Measurements from ENCODE around the gene VIT. TPM values are rescaled to one million over a fixed set of nuclear protein-coding genes. Genes with fewer than 3 reads are reported as not detected.

VIT gene
- total RNA-seq, 1 donor from 2014 or later, result not detected

DNA sequence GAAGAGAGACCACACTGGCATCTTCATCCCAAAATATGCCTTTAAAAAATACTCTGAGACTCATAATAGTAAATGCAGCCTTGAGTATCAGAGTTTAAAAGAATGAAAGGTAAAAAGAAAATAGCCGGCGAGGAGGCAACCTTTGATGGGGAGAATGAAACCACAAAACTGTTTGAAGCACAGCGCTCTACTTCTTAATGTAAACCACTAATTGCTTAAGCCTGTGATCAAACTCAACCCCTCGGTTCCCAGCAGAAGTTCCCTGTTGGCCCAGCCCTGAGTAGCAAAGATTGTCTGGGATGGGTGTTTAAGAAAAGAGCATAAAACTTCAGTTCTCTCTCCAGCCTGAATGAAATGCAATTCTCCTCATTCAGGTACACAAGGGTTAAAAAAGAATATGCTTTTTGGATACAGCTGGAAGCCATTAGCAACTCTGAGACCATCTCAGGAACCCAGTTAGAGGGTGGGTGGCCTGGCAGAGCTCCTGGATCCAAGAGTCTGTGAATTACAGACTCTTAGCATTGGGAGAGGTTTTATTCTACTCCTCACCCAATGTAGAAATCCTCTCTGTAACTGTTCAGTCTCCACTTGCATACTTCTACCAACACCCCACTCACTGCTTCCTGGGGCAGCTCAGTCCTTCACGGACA is 44.8 kb downstream of the VIT start:
- no peak for DNase-seq
- Mint-ChIP-seq H3K4me1 (ENCODE audit: low read depth, unreplicated experiment) (no peaks in the 10 kb centered on the region), H3K27me3 (ENCODE audit: unreplicated experiment) (no peaks in the 10 kb centered on the region), H3K4me3 (ENCODE audit: unreplicated experiment) (no peak overlapping the region), H3K27ac (ENCODE audit: unreplicated experiment) (no peak overlapping the region), H3K36me3 (ENCODE audit: unreplicated experiment) (no peaks in the 10 kb centered on the region), H3K9me3 (ENCODE audit: unreplicated experiment) (no peaks in the 10 kb centered on the region)
- TF ChIP-seq, protein P1, sequence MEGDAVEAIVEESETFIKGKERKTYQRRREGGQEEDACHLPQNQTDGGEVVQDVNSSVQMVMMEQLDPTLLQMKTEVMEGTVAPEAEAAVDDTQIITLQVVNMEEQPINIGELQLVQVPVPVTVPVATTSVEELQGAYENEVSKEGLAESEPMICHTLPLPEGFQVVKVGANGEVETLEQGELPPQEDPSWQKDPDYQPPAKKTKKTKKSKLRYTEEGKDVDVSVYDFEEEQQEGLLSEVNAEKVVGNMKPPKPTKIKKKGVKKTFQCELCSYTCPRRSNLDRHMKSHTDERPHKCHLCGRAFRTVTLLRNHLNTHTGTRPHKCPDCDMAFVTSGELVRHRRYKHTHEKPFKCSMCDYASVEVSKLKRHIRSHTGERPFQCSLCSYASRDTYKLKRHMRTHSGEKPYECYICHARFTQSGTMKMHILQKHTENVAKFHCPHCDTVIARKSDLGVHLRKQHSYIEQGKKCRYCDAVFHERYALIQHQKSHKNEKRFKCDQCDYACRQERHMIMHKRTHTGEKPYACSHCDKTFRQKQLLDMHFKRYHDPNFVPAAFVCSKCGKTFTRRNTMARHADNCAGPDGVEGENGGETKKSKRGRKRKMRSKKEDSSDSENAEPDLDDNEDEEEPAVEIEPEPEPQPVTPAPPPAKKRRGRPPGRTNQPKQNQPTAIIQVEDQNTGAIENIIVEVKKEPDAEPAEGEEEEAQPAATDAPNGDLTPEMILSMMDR (IDR thresholded peaks at IDR 0.05; ENCODE audit: partially characterized antibody, unreplicated experiment), result no peak

DNA sequence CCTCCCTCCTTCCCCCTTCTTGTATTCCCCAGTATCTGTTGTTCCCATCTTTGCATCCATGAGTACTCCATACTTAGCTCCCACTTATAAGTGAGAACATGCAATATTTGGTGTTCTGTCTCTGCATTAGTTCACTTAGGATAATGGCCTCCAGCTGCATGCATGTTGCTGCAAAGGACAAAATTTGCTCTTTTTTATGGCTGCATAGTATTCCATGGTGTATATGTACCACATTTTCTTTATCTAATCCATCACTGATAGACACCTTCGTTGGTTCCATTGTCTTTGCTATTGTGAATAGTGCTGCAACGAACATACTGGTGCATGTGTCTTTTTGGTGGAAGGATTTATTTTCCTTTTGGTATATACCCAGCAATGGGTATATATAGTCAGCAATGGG is 47.4 kb downstream of the VIT start:
- Mint-ChIP-seq H3K36me3 (ENCODE audit: unreplicated experiment) (no peaks in the 10 kb centered on the region), H3K27me3 (ENCODE audit: unreplicated experiment) (no peaks in the 10 kb centered on the region), H3K4me3 (ENCODE audit: unreplicated experiment) (no peak overlapping the region), H3K9me3 (ENCODE audit: unreplicated experiment) (no peaks in the 10 kb centered on the region), H3K27ac (ENCODE audit: unreplicated experiment) (no peak overlapping the region), H3K4me1 (ENCODE audit: low read depth, unreplicated experiment) (no peaks in the 10 kb centered on the region)
- no peak for DNase-seq
- TF ChIP-seq, protein P1 (IDR thresholded peaks at IDR 0.05; ENCODE audit: partially characterized antibody, unreplicated experiment), result no peak

DNA sequence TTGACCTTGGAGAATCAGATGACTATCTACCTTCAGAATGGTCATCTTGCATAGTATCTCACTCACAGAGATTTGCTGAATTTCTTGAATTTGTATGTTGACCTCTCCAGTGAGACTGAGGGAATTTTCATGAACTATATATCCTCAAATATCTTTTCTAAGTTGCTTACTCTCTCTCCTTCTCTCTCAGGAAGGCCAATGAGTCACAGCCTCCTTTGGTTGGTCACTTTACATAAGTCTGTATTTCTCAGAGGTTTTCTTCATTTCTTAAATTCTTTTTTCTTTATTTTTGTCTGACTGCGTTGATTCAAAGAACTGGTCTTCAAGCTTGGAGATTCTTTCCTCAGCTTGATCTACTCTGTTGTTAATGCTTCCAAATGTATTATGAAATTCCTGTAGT is 51.7 kb downstream of the VIT start:
- no peak overlapping the region for H3K4me3 Mint-ChIP-seq (ENCODE audit: unreplicated experiment)
- H3K27ac Mint-ChIP-seq (ENCODE audit: unreplicated experiment), result no peak overlapping the region
- TF ChIP-seq, protein P1 (IDR thresholded peaks at IDR 0.05; ENCODE audit: partially characterized antibody, unreplicated experiment), result no peak
- H3K27me3 Mint-ChIP-seq (ENCODE audit: unreplicated experiment), result no peaks in the 10 kb centered on the region
- no peaks in the 10 kb centered on the region for H3K9me3 Mint-ChIP-seq (ENCODE audit: unreplicated experiment)
- no peak for DNase-seq
- no peaks in the 10 kb centered on the region for H3K4me1 Mint-ChIP-seq (ENCODE audit: low read depth, unreplicated experiment)
- no peaks in the 10 kb centered on the region for H3K36me3 Mint-ChIP-seq (ENCODE audit: unreplicated experiment)

DNA sequence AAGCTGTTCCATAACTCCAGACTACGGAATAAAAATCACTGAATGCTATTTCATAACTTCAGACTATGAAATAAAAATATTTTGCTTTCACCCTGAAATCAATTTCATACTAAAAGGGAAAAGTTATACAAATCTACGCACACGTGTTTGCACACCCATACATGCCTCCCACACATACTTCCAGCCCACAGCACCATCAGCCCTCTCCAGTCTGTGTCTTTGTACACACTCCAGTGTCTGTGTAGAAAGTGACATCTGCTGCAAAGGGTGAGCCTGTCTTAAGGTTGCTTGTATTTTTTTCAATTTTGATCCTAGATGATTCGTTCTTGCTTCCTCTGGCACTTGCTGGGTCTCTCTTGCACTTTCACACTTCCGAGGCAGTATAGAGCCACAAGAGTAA is 53.6 kb downstream of the VIT start:
- Mint-ChIP-seq H3K36me3 (ENCODE audit: unreplicated experiment) (peaks cover 3% of the 10 kb centered on the region), H3K4me1 (ENCODE audit: low read depth, unreplicated experiment) (no peaks in the 10 kb centered on the region), H3K9me3 (ENCODE audit: unreplicated experiment) (peaks cover 3% of the 10 kb centered on the region), H3K27me3 (ENCODE audit: unreplicated experiment) (peaks cover 4% of the 10 kb centered on the region), H3K4me3 (ENCODE audit: unreplicated experiment) (no peak overlapping the region), H3K27ac (ENCODE audit: unreplicated experiment) (no peak overlapping the region)
- TF ChIP-seq, protein P1 (IDR thresholded peaks at IDR 0.05; ENCODE audit: partially characterized antibody, unreplicated experiment), result no peak
- no peak for DNase-seq

DNA sequence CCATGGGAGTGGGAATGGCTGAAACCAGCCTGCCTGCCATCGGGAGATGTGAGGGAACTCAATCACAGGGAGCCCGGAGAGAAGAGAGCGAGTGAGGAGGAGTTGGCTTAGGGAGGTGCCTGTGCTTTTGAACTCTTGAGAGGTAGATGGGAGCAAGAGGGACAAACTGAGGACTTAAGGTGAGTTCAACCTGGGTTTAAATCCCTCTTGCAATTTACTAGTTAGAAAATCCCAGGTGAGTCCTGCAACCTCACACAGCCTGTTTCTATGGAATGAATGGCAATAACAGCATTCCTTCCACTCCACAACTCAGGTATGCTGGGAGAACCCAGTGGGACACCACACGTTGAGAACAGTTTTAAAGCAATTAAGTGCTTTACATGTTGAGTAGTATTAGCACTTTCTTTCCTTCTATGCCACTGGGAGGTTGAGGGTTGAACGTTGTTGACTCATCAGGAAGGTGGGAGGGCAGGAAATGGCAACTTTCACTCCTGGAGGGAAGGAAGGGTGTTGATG is 57.3 kb downstream of the VIT start:
- Mint-ChIP-seq H3K4me1 (ENCODE audit: low read depth, unreplicated experiment) (no peaks in the 10 kb centered on the region), H3K9me3 (ENCODE audit: unreplicated experiment) (peaks cover 3% of the 10 kb centered on the region), H3K4me3 (ENCODE audit: unreplicated experiment) (no peak overlapping the region), H3K36me3 (ENCODE audit: unreplicated experiment) (peaks cover 3% of the 10 kb centered on the region), H3K27ac (ENCODE audit: unreplicated experiment) (no peak overlapping the region), H3K27me3 (ENCODE audit: unreplicated experiment) (peaks cover 4% of the 10 kb centered on the region)
- TF ChIP-seq, protein P1 (IDR thresholded peaks at IDR 0.05; ENCODE audit: partially characterized antibody, unreplicated experiment), result no peak
- DNase-seq, result no peak
